ENCODE results near the gene ARHGAP24.
"Not testable (repeated sequence)": the region's sequence is repeated elsewhere in the genome, so short reads cannot be mapped to it uniquely, and the experiment has no call there.

ARHGAP24 gene

GRCh38 chr4:85812776-85813175 lies 337.8 kb downstream of the ARHGAP24 start:
- no peak for DNase-seq (ENCODE audit: low read depth in 2 of 2)

GRCh38 chr4:85815796-85816459 lies 341.0 kb downstream of the ARHGAP24 start:
- DNase-seq (ENCODE audit: low read depth in 2 of 2), result no peak

GRCh38 chr4:85818700-85819099 lies 343.8 kb downstream of the ARHGAP24 start:
- no peak for DNase-seq (ENCODE audit: low read depth in 2 of 2)

- DNase-seq (ENCODE audit: low read depth in 2 of 2), result not testable (repeated sequence)
Observed at GRCh38 chr4:85820101-85820500, 345.2 kb downstream of the ARHGAP24 start.

- no peak for DNase-seq (ENCODE audit: low read depth in 2 of 2)
Observed at GRCh38 chr4:85821688-85822455, 346.9 kb downstream of the ARHGAP24 start.

- no peak for DNase-seq (ENCODE audit: low read depth in 2 of 2)
Observed at GRCh38 chr4:85823295-85823694, 348.3 kb downstream of the ARHGAP24 start.

- DNase-seq (ENCODE audit: low read depth in 2 of 2), result no peak
Observed at GRCh38 chr4:85824166-85824945, 349.4 kb downstream of the ARHGAP24 start.

- DNase-seq (ENCODE audit: low read depth in 2 of 2), result no peak
Observed at GRCh38 chr4:85826060-85826678, 351.2 kb downstream of the ARHGAP24 start.

GRCh38 chr4:85828027-85828890 lies 353.3 kb downstream of the ARHGAP24 start:
- DNase-seq (ENCODE audit: low read depth in 2 of 2), result no peak

- DNase-seq (ENCODE audit: low read depth in 2 of 2), result no peak
Observed at GRCh38 chr4:85829276-85830051, 354.5 kb downstream of the ARHGAP24 start.

GRCh38 chr4:85831647-85832046 lies 356.7 kb downstream of the ARHGAP24 start:
- DNase-seq (ENCODE audit: low read depth in 2 of 2), result no peak

- DNase-seq (ENCODE audit: low read depth in 2 of 2), result no peak
Observed at GRCh38 chr4:85833302-85833701, 358.4 kb downstream of the ARHGAP24 start.

- no peak for DNase-seq (ENCODE audit: low read depth in 2 of 2)
Observed at GRCh38 chr4:85834934-85835333, 360.0 kb downstream of the ARHGAP24 start.

GRCh38 chr4:85836588-85837438 lies 361.9 kb downstream of the ARHGAP24 start:
- no peak for DNase-seq (ENCODE audit: low read depth in 2 of 2)

- DNase-seq (ENCODE audit: low read depth in 2 of 2), result no peak
Observed at GRCh38 chr4:85837439-85837733, 362.4 kb downstream of the ARHGAP24 start.

- not testable (repeated sequence) for DNase-seq (ENCODE audit: low read depth in 2 of 2)
Observed at GRCh38 chr4:85839981-85840451, 365.1 kb downstream of the ARHGAP24 start.

- DNase-seq (ENCODE audit: low read depth in 2 of 2), result no peak
Observed at GRCh38 chr4:85842540-85842939, 367.6 kb downstream of the ARHGAP24 start.

GRCh38 chr4:85853740-85854139 lies 378.8 kb downstream of the ARHGAP24 start:
- DNase-seq (ENCODE audit: low read depth in 2 of 2), result not testable (repeated sequence)

- DNase-seq (ENCODE audit: low read depth in 2 of 2), result no peak
Observed at GRCh38 chr4:85854546-85854945, 379.6 kb downstream of the ARHGAP24 start.

Measured in stimulated activated CD8-positive, alpha-beta memory T cell treated with anti-CD3 and anti-CD28 coated beads, Interleukin-7, amount 100 ng/mL, for 4 hours (primary cell).